Activated CD4-positive, alpha-beta T cell treated with anti-CD3 and anti-CD28 coated beads, Interleukin-2, amount 10 ng/mL, durations not matched to agents 24 days and 14 days (primary cell): ENCODE results near the gene CDH20. TPM values are rescaled to one million over a fixed set of nuclear protein-coding genes. Genes with fewer than 3 reads are reported as not detected.

Source experiments
- DNase-seq: peaks from one replicate; pipeline ENCODE4 v3.0.0; 2022
- H3K27ac Mint-ChIP-seq: one replicate; pipeline ENCODE4 v1.8.0; 2022; ENCODE audit warnings: mild to moderate bottlenecking, mixed read lengths
- H3K27me3 Mint-ChIP-seq: one replicate; pipeline ENCODE4 v1.8.0; 2022; ENCODE audit warnings: mixed read lengths
- H3K36me3 Mint-ChIP-seq: one replicate; pipeline ENCODE4 v1.8.0; 2022; ENCODE audit warnings: low read depth, mild to moderate bottlenecking, mixed read lengths
- H3K4me1 Mint-ChIP-seq: one replicate; pipeline ENCODE4 v1.8.0; 2021; ENCODE audit warnings: mixed read lengths
- H3K4me3 Mint-ChIP-seq: one replicate; pipeline ENCODE4 v1.8.0; 2022; ENCODE audit warnings: mild to moderate bottlenecking, moderate library complexity, mixed read lengths
- H3K9me3 Mint-ChIP-seq: one replicate; pipeline ENCODE4 v1.8.0; 2021; ENCODE audit warnings: mixed read lengths
- intact Hi-C: fragments of 100-400 bp; cut with micrococcal nuclease; formaldehyde crosslinking; loops from one replicate; pipeline ENCODE4 v1.15.1; 2023
- total RNA-seq: library from RNA; stranded (reverse); gene quantifications from 2 replicates; pipeline ENCODE4 v1.2.3, GENCODE V29; 2022

The CDH20 gene
- total RNA-seq, 1 donor from 2014 or later, result 0.12 TPM

GRCh38 chr18:61591253-61591652 is 258.0 kb downstream of the CDH20 start:
- no peak overlapping the region for H3K4me3 Mint-ChIP-seq
- no peaks in the 10 kb centered on the region for H3K36me3 Mint-ChIP-seq
- H3K4me1 Mint-ChIP-seq, result no peaks in the 10 kb centered on the region
- intact Hi-C loops, result no loop called here
- peaks cover 10% of the 10 kb centered on the region for H3K27me3 Mint-ChIP-seq
- H3K27ac Mint-ChIP-seq, result no peak overlapping the region
- no peaks in the 10 kb centered on the region for H3K9me3 Mint-ChIP-seq
- DNase-seq, result no peak

- H3K36me3 Mint-ChIP-seq, result no peaks in the 10 kb centered on the region
- peaks cover 4% of the 10 kb centered on the region for H3K27me3 Mint-ChIP-seq
- no peaks in the 10 kb centered on the region for H3K9me3 Mint-ChIP-seq
- intact Hi-C loops, result no loop called here
- H3K4me3 Mint-ChIP-seq, result no peak overlapping the region
- H3K27ac Mint-ChIP-seq, result no peak overlapping the region
- DNase-seq, result no peak
- no peaks in the 10 kb centered on the region for H3K4me1 Mint-ChIP-seq
These were observed 262.5 kb downstream of the CDH20 start for GRCh38 chr18:61595615-61596251.

- Mint-ChIP-seq H3K27ac (no peak overlapping the region), H3K4me1 (no peaks in the 10 kb centered on the region), H3K9me3 (no peaks in the 10 kb centered on the region), H3K27me3 (peaks cover 4% of the 10 kb centered on the region), H3K4me3 (no peak overlapping the region), H3K36me3 (no peaks in the 10 kb centered on the region)
- intact Hi-C loops, result no loop called here
- DNase-seq, result no peak
These were observed 263.1 kb downstream of the CDH20 start for GRCh38 chr18:61596296-61596695.

- Mint-ChIP-seq H3K9me3 (no peaks in the 10 kb centered on the region), H3K4me1 (no peaks in the 10 kb centered on the region), H3K36me3 (no peaks in the 10 kb centered on the region), H3K4me3 (no peak overlapping the region), H3K27ac (no peak overlapping the region), H3K27me3 (peaks cover 4% of the 10 kb centered on the region)
- DNase-seq, result no peak
- intact Hi-C loops, result no loop called here
These were observed 264.1 kb downstream of the CDH20 start for GRCh38 chr18:61597316-61597715.

GRCh38 chr18:61600422-61600821 is 267.2 kb downstream of the CDH20 start:
- Mint-ChIP-seq H3K27ac (no peak overlapping the region), H3K9me3 (no peaks in the 10 kb centered on the region), H3K4me3 (no peak overlapping the region)

GRCh38 chr18:61602836-61603235 is 269.6 kb downstream of the CDH20 start:
- intact Hi-C loops, result no loop called here
- Mint-ChIP-seq H3K27me3 (peaks cover 26% of the 10 kb centered on the region), H3K27ac (no peak overlapping the region), H3K36me3 (no peaks in the 10 kb centered on the region), H3K9me3 (no peaks in the 10 kb centered on the region), H3K4me3 (no peak overlapping the region), H3K4me1 (no peaks in the 10 kb centered on the region)
- no peak for DNase-seq

More at GRCh38 chr18:61600422-61600821, 267.2 kb downstream of the CDH20 start:
- intact Hi-C loops, result no loop called here
- no peak for DNase-seq
- no peaks in the 10 kb centered on the region for H3K4me1 Mint-ChIP-seq
- H3K27me3 Mint-ChIP-seq, result peaks cover 15% of the 10 kb centered on the region
- H3K36me3 Mint-ChIP-seq, result no peaks in the 10 kb centered on the region
